Lower lobe of right lung (tissue), 2 donors: ENCODE results near the gene WFDC12. TPM values are rescaled to one million over a fixed set of nuclear protein-coding genes. Genes with fewer than 3 reads are reported as not detected.

Experiments
- ATAC-seq, 2 donors: fragments of 200-7000 bp; cut with Tn5 transposase; one replicate each; pipeline ENCODE4 v1.9.1; 2020 to 2022; ENCODE audit warnings: mild to moderate bottlenecking in 2 of 2, moderate library complexity in 2 of 2
- DNase-seq: peaks from one replicate; pipeline ENCODE4 v3.0.0-alpha.2; 2020
- H3K27ac ChIP-seq: fragments of 200-600 bp; one replicate; pipeline ENCODE4 v1.8.0; 2022
- H3K27me3 ChIP-seq: fragments of 200-600 bp; one replicate; pipeline ENCODE4 v1.8.0; 2022; ENCODE audit warnings: low read depth
- H3K36me3 ChIP-seq: fragments of 200-600 bp; one replicate; pipeline ENCODE4 v1.8.0; 2022; ENCODE audit warnings: mild to moderate bottlenecking
- H3K4me1 ChIP-seq: fragments of 200-600 bp; one replicate; pipeline ENCODE4 v1.8.0; 2022
- H3K4me3 ChIP-seq: fragments of 200-600 bp; one replicate; pipeline ENCODE4 v1.8.0; 2022; ENCODE audit warnings: mild to moderate bottlenecking
- H3K9me3 ChIP-seq: fragments of 200-600 bp; one replicate; pipeline ENCODE4 v1.8.0; 2022
- intact Hi-C: fragments of 100-400 bp; cut with DNase I; formaldehyde crosslinking; loops from one replicate; pipeline ENCODE4 v1.11.0; 2022
- total RNA-seq: library from RNA; stranded (reverse); fragmentation: NEBNext Ultra II Directional; extraction: Animal tissue kit (Norgen Biotek cat#: 25700); gene quantifications from one replicate; pipeline ENCODE4 v1.2.1, GENCODE V29; 2021
- TF ChIP-seq, protein P1 (sequence below): fragments of 200-600 bp; IDR thresholded peaks from one replicate; pipeline ENCODE4 v1.8.0; 2022; ENCODE audit warnings: antibody characterized with exemption, mild to moderate bottlenecking
- donor health status: DM: no; HTN: yes; CAD: no; lungs with severe emphysema.

WFDC12 gene
- total RNA-seq, 1 donor from 2014 or later, result 3.9 TPM

GRCh38 chr20:45115386-45115774 is 8.9 kb downstream of the WFDC12 start:
- no peak for ATAC-seq
- H3K27ac ChIP-seq, result no peak overlapping the region
- no peaks in the 10 kb centered on the region for H3K9me3 ChIP-seq
- H3K4me3 ChIP-seq, result no peak overlapping the region
- TF ChIP-seq, protein P1, sequence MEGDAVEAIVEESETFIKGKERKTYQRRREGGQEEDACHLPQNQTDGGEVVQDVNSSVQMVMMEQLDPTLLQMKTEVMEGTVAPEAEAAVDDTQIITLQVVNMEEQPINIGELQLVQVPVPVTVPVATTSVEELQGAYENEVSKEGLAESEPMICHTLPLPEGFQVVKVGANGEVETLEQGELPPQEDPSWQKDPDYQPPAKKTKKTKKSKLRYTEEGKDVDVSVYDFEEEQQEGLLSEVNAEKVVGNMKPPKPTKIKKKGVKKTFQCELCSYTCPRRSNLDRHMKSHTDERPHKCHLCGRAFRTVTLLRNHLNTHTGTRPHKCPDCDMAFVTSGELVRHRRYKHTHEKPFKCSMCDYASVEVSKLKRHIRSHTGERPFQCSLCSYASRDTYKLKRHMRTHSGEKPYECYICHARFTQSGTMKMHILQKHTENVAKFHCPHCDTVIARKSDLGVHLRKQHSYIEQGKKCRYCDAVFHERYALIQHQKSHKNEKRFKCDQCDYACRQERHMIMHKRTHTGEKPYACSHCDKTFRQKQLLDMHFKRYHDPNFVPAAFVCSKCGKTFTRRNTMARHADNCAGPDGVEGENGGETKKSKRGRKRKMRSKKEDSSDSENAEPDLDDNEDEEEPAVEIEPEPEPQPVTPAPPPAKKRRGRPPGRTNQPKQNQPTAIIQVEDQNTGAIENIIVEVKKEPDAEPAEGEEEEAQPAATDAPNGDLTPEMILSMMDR, result no peak
- no peaks in the 10 kb centered on the region for H3K36me3 ChIP-seq
- H3K4me1 ChIP-seq, result no peaks in the 10 kb centered on the region
- intact Hi-C loops, result no loop called here
- no peaks in the 10 kb centered on the region for H3K27me3 ChIP-seq
- no peak for DNase-seq

DNA sequence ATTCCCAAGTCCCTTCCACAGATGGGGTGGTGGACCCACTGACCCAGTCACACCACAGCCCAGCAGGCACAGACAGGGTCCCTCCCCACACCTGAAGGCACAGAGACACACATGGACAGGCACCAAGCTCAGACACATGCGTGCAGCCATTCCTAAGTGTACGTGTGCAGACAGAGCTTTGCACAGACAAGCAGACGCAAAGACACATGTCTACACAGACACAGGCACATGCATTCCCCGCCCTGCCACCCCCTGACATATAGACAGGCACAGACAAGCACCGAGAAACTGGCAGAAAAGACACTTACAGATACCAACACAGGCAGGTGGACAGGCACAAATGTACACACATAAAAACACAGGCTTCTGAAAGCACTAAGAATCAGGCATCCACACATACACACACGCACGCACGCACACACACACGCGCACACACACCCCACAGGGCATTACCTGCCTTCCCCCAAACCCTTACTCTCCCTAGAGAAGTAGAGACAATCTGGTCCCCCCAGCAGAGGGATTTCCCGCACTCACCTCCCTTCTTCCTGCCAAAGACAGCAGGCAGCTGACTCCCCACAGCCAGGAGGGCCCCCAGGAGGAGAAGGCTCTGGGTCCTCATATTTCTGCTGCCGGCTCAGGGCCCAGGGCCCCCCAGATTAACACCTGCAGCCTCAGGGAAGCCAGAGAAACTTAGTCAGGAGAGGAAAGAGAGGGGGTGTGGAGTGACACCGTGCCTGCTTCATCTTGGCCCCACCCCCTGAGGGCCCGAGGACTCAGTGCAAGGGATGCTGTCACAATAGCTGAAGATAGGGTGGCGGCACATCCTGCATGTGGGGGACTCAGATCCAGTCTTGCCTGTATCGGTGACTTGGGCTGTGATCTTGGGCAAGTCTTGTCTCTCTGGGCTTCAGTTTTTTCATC is 9.5 kb downstream of the WFDC12 start, which contains the start of gene WFDC5:
WFDC5 (minus strand) TSS at position 710 of the 921 bp plus-strand sequence; CDS start at position 619, 91 bp downstream.
- Histone ChIP-seq H3K9me3 (no peaks in the 10 kb centered on the region), H3K4me3 (no peak within 1 kb of the TSS), H3K27ac (no peak within 1 kb of the TSS), H3K4me1 (no peaks in the 10 kb centered on the region), H3K27me3 (no peaks in the 10 kb centered on the region), H3K36me3 (no peaks in the 10 kb centered on the region)
- ATAC-seq, result no peak
- TF ChIP-seq, protein P1, result no peak
- DNase-seq, result no peak
- intact Hi-C loops, result no loop called here

GRCh38 chr20:45113865-45114264 is 10.4 kb downstream of the WFDC12 start:
- Histone ChIP-seq H3K4me1 (no peaks in the 10 kb centered on the region), H3K27ac (no peak overlapping the region), H3K36me3 (no peaks in the 10 kb centered on the region), H3K4me3 (no peak overlapping the region), H3K27me3 (no peaks in the 10 kb centered on the region), H3K9me3 (no peaks in the 10 kb centered on the region)
- DNase-seq, result no peak
- no peak for ATAC-seq
- intact Hi-C loops, result no loop called here
- TF ChIP-seq, protein P1, result no peak

GRCh38 chr20:45112754-45113153 is 11.5 kb downstream of the WFDC12 start:
- no peak overlapping the region for H3K27ac ChIP-seq
- no peaks in the 10 kb centered on the region for H3K4me1 ChIP-seq
- no peaks in the 10 kb centered on the region for H3K36me3 ChIP-seq
- TF ChIP-seq, protein P1, result no peak
- no peaks in the 10 kb centered on the region for H3K27me3 ChIP-seq
- no peak overlapping the region for H3K4me3 ChIP-seq
- DNase-seq (no peak), ATAC-seq (no peak)
- no peaks in the 10 kb centered on the region for H3K9me3 ChIP-seq
- intact Hi-C loops, result no loop called here

GRCh38 chr20:45111799-45112471 is 12.3 kb downstream of the WFDC12 start:
- Histone ChIP-seq H3K36me3 (no peaks in the 10 kb centered on the region), H3K4me3 (no peak overlapping the region), H3K27me3 (no peaks in the 10 kb centered on the region), H3K27ac (no peak overlapping the region), H3K4me1 (no peaks in the 10 kb centered on the region), H3K9me3 (no peaks in the 10 kb centered on the region)
- intact Hi-C loops, result no loop called here
- DNase-seq (no peak), ATAC-seq (no peak)
- TF ChIP-seq, protein P1, result peak; percentile 43
